H1 (cell line): ENCODE measurements around the gene ARHGEF25. TPM values are rescaled to one million over a fixed set of nuclear protein-coding genes. Genes with fewer than 3 reads are reported as not detected.

Experiments
- CTCF ChIA-PET: fragments of 300-600 bp; sonication (Branson Sonifier 250); formaldehyde crosslinking; loops from one replicate; lab custom pipeline; 2021; ENCODE audit not compliant: partially characterized antibody; lab: Charles Lee
- POLR2A ChIA-PET: fragments of 300-600 bp; sonication (Branson Sonifier 250); formaldehyde crosslinking; loops from one replicate; lab custom pipeline; 2021; ENCODE audit warnings: inconsistent platforms; ENCODE audit not compliant: partially characterized antibody; lab: Charles Lee
- DNase-seq, 2 experiments: peaks; one replicate each; pipeline versions ENCODE4 v3.0.0 to v3.0.0-alpha.2; 2010 to 2022; ENCODE audit warnings: low spot score in 2 of 2, low read depth in 1 of 2, mixed read lengths in 1 of 2
- FAIRE-seq: peaks from 2 replicates; lab custom pipeline; 2011; peaks lifted over from hg19 to GRCh38; lab: Jason Lieb, UNC
- H2AFZ ChIP-seq: 2 replicates; pipeline ENCODE4 v1.8.1; 2012; ENCODE audit warnings: low read length, inconsistent platforms
- H2AK5ac ChIP-seq: 2 replicates; pipeline ENCODE4 v1.6.1; 2013; ENCODE audit warnings: low read depth, low read length
- H2BK120ac ChIP-seq: replicated peaks from 2 replicates; pipeline ENCODE3; 2013; ENCODE audit warnings: low read depth, low read length, inconsistent platforms
- H2BK12ac ChIP-seq: 2 replicates; pipeline ENCODE4 v1.6.1; 2013; ENCODE audit warnings: low read depth, low read length
- H2BK15ac ChIP-seq: 2 replicates; pipeline ENCODE4 v1.6.1; 2013; ENCODE audit warnings: low read length
- H2BK20ac ChIP-seq: 2 replicates; pipeline ENCODE4 v1.6.1; 2013; ENCODE audit warnings: low read length
- H2BK5ac ChIP-seq: 2 replicates; pipeline ENCODE4 v1.6.1; 2013; ENCODE audit warnings: low read depth, low read length
- H3K14ac ChIP-seq: 2 replicates; pipeline ENCODE4 v1.6.1; 2013; ENCODE audit warnings: inconsistent platforms; ENCODE audit not compliant: insufficient read length
- H3K18ac ChIP-seq: 2 replicates; pipeline ENCODE4 v1.6.1; 2013; ENCODE audit warnings: low read length; ENCODE audit errors: extremely low read depth
- H3K23ac ChIP-seq: 2 replicates; pipeline ENCODE4 v1.6.1; 2013; ENCODE audit warnings: inconsistent platforms; ENCODE audit not compliant: insufficient read length
- H3K23me2 ChIP-seq: 2 replicates; pipeline ENCODE4 v1.6.1; 2013; ENCODE audit warnings: low read depth, low read length
- H3K27ac ChIP-seq: 2 replicates; pipeline ENCODE4 v1.6.1; 2011; ENCODE audit warnings: low read depth, low read length, inconsistent platforms
- H3K27me3 ChIP-seq, 4 experiments: replicated peaks in 1 of 4; 1 replicate in 1 of 4; 2 replicates in 3 of 4; pipeline versions ENCODE4 v1.6.1 to v1.8.1; 2011 to 2013; ENCODE audit warnings: low read length in 3 of 4, mild to moderate bottlenecking in 3 of 4, inconsistent platforms in 2 of 4, mixed read lengths in 2 of 4, moderate library complexity in 1 of 4; ENCODE audit not compliant: control insufficient read depth in 3 of 4, insufficient read depth in 3 of 4; ENCODE audit errors: extremely low read depth in 1 of 4
- H3K36me3 ChIP-seq, 4 experiments: 2 replicates each; pipeline versions ENCODE4 v1.6.1 to v1.8.1; 2011 to 2013; ENCODE audit warnings: mild to moderate bottlenecking in 4 of 4, low read length in 3 of 4, moderate library complexity in 2 of 4, control low read depth in 1 of 4, inconsistent platforms in 1 of 4; ENCODE audit not compliant: insufficient read depth in 4 of 4, control insufficient read depth in 2 of 4
- H3K4ac ChIP-seq: replicated peaks from 2 replicates; pipeline ENCODE3; 2013; ENCODE audit warnings: low read length, low read depth, mixed read lengths, inconsistent platforms; ENCODE audit not compliant: insufficient read length
- H3K4me1 ChIP-seq, 4 experiments: replicated peaks in 1 of 4; 1 replicate in 1 of 4; 2 replicates in 3 of 4; pipeline versions ENCODE4 v1.6.1 to v1.8.1; 2011 to 2013; ENCODE audit warnings: low read length in 3 of 4, inconsistent platforms in 2 of 4, mixed read lengths in 1 of 4; ENCODE audit not compliant: insufficient read depth in 4 of 4, control insufficient read depth in 3 of 4
- H3K4me2 ChIP-seq, 2 experiments: 2 replicates each; pipeline versions ENCODE4 v1.6.1 to v1.8.1; 2011 to 2013; ENCODE audit warnings: low read depth in 2 of 2, low read length in 2 of 2, control low read depth in 1 of 2, inconsistent platforms in 1 of 2, mild to moderate bottlenecking in 1 of 2; ENCODE audit not compliant: insufficient read depth in 1 of 2
- H3K4me3 ChIP-seq, 4 experiments: fragments of 200-600, 300-600 bp in 1 of 4; sonication (generic), shearing (Covaris generic), sonication (Bioruptor Twin) in 1 of 4; 2 replicates each; pipeline versions ENCODE4 v1.5.1 to v1.8.1; 2011 to 2016; ENCODE audit warnings: low read length in 4 of 4, low read depth in 3 of 4, control low read depth in 2 of 4, inconsistent platforms in 2 of 4, mild to moderate bottlenecking in 2 of 4, mixed read lengths in 1 of 4, moderate library complexity in 1 of 4; ENCODE audit not compliant: insufficient read depth in 2 of 4; ENCODE audit errors: extremely low read depth in 1 of 4
- H3K56ac ChIP-seq: replicated peaks from 2 replicates; pipeline ENCODE3; 2013; ENCODE audit warnings: low read depth, mild to moderate bottlenecking, mixed read lengths, low read length, inconsistent platforms; ENCODE audit not compliant: insufficient read length
- H3K79me1 ChIP-seq: 2 replicates; pipeline ENCODE4 v1.6.1; 2013; ENCODE audit warnings: low read depth, low read length, control low read depth
- H3K79me2 ChIP-seq, 2 experiments: 2 replicates each; pipeline versions ENCODE4 v1.6.1 to v1.8.1; 2012 to 2013; ENCODE audit warnings: low read length in 2 of 2, mild to moderate bottlenecking in 2 of 2, inconsistent platforms in 1 of 2; ENCODE audit not compliant: insufficient read depth in 2 of 2, control insufficient read depth in 1 of 2
- H3K9ac ChIP-seq, 4 experiments: replicated peaks in 1 of 4; 1 replicate in 1 of 4; 2 replicates in 3 of 4; pipeline versions ENCODE4 v1.6.1 to v1.8.1; 2011 to 2013; ENCODE audit warnings: low read depth in 3 of 4, low read length in 3 of 4, control low read depth in 2 of 4, mild to moderate bottlenecking in 2 of 4, moderate library complexity in 2 of 4, inconsistent platforms in 1 of 4; ENCODE audit errors: extremely low read depth in 1 of 4
- H3K9me3 ChIP-seq, 2 experiments: 2 replicates each; pipeline versions ENCODE4 v1.6.1 to v1.8.1; 2012 to 2013; ENCODE audit warnings: mild to moderate bottlenecking in 2 of 2, moderate library complexity in 2 of 2, control low read depth in 1 of 2, inconsistent platforms in 1 of 2, low read depth in 1 of 2, low read length in 1 of 2, mixed read lengths in 1 of 2; ENCODE audit not compliant: insufficient read depth in 2 of 2
- H4K20me1 ChIP-seq, 2 experiments: replicated peaks in 1 of 2; 2 replicates each; pipeline versions ENCODE3 to v1.8.1; 2011 to 2013; ENCODE audit warnings: inconsistent platforms in 2 of 2, low read length in 2 of 2, mild to moderate bottlenecking in 1 of 2; ENCODE audit not compliant: insufficient read depth in 2 of 2, control insufficient read depth in 1 of 2
- H4K5ac ChIP-seq: 2 replicates; pipeline ENCODE4 v1.6.1; 2013; ENCODE audit warnings: low read length, low read depth, mixed read lengths, inconsistent platforms; ENCODE audit not compliant: insufficient read length
- H4K8ac ChIP-seq: 2 replicates; pipeline ENCODE4 v1.8.0; 2013; ENCODE audit warnings: mild to moderate bottlenecking, moderate library complexity, low read length, inconsistent platforms; ENCODE audit not compliant: insufficient read depth; ENCODE audit errors: extremely low read depth
- H4K91ac ChIP-seq: replicated peaks from 2 replicates; pipeline ENCODE3; 2013; ENCODE audit warnings: low read length, mixed read lengths, inconsistent platforms; ENCODE audit not compliant: insufficient read length
- CBX8 ChIP-seq: fragments of 300-800, 300-1000 bp; sonication (generic); IDR thresholded peaks from 2 replicates; pipeline ENCODE4 v1.7.1; 2016; ENCODE audit warnings: low read depth, low read length, borderline replicate concordance
- POLR2AphosphoS5 ChIP-seq: IDR thresholded peaks from 2 replicates; pipeline ENCODE4 v1.6.1; 2011; ENCODE audit warnings: low read depth, low read length
- SIRT6 ChIP-seq: IDR thresholded peaks from one replicate; pipeline ENCODE4 v1.7.1; 2012; ENCODE audit warnings: low read length, inconsistent platforms
- WGBS, 2 experiments: shearing (Covaris generic) in 1 of 2; methylation state at CpG; one replicate each; pipeline versions ENCODE4 v1.1.6 to v1.1.7; 2013 to 2015; ENCODE audit warnings: low lambda C conversion rate in 2 of 2, mixed read lengths in 2 of 2, inconsistent platforms in 1 of 2, low coverage in 1 of 2, missing lambda C conversion rate in 1 of 2; ENCODE audit not compliant: insufficient replicate concordance in 2 of 2, insufficient coverage in 1 of 2, insufficient read length in 1 of 2; ENCODE audit errors: extremely low coverage in 1 of 2, missing lambda C conversion rate in 1 of 2; 5-methylcytosine and 5-hydroxymethylcytosine counted together
- polyA plus RNA-seq, 7 experiments: library from polyadenylated mRNA; depleted of rRNA in 3 of 7; stranded (reverse) in 5 of 7; unstranded in 2 of 7; fragments of >200 nt in 5 of 7; fragments of 200-250 nt in 2 of 7; gene quantifications; 1 replicate in 5 of 7; 2 replicates in 1 of 7; 4 replicates in 1 of 7; pipeline versions ENCODE4 v1.2.1 to v1.2.3, GENCODE V29; 2011 to 2013; ENCODE audit warnings: missing spikeins in 2 of 7, mixed read lengths in 2 of 7
- total RNA-seq: library from RNA; stranded (reverse); fragmentation: NEBNext Ultra II Directional; extraction: Animal tissue kit (Norgen Biotek cat#: 25700); gene quantifications from 2 replicates; pipeline ENCODE4 v1.2.1, GENCODE V29; 2021

The ARHGEF25 gene
- total and polyA plus RNA-seq, 2 of the 8 experiments (the other 6 are each of a cell fraction or from before 2014, with no cell fraction given): 5.9 to 8.8 TPM

DNA sequence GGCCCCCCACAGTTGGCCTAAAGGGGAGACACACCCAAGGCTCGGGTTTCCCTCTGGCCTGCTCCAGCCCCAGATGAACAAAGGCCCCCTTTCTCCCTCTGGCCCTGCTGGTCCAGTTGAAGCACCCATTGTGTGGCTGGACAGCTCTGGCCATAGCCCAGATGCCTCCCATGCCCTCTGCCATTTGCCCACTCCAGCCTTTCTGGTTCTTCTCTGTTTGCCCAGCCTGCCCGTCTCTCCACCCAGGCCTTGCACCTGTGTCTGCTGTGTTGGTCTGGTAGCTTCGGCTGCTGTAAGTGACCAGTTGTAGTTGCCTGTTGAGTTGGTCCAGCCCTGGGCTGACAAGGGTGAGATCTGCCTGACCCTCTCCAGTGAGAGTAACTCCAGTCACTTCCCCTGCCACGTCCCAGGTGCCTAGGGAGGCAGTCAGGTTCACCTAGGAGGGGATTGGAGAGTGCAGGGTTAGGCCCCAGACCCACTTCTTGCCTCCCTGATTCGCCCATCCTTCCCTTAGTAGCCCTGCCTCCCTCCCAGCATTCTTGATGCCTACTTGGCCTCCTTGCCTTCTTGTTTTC lies 18.7 kb downstream of the ARHGEF25 start:
- Histone ChIP-seq H2BK20ac (no peak overlapping the region), H2BK120ac (no peak overlapping the region), H4K91ac (no peak overlapping the region), H2AK5ac (no peak overlapping the region), H2BK5ac (no peak overlapping the region), H4K5ac (no peak overlapping the region), H3K4me3 (no peak overlapping the region), H3K79me1 (no peaks in the 10 kb centered on the region), H3K23me2 (peaks cover 7% of the 10 kb centered on the region; the same call in 1 of the 2 replicates), H3K27me3 (peaks cover 78 to 97% (median 91%) of the 10 kb centered on the region in 4 experiments), H3K4ac (no peak overlapping the region), H3K9ac (no peak overlapping the region), H2BK12ac (no peak overlapping the region), H3K18ac (no peak overlapping the region), H4K20me1 (peaks cover 2 to 14% of the 10 kb centered on the region in 2 experiments), H4K8ac (no peak overlapping the region), H2AFZ (no peak overlapping the region), H3K27ac (no peak overlapping the region), H3K4me2 (no peak overlapping the region), H3K79me2 (no peaks in the 10 kb centered on the region), H3K36me3 (no peaks in the 10 kb centered on the region; a peak in 1 of 8 replicates), H3K9me3 (no peaks in the 10 kb centered on the region), H3K56ac (no peak overlapping the region), H2BK15ac (no peak overlapping the region), H3K4me1 (peaks cover 0 to 20% (median 16%) of the 10 kb centered on the region in 4 experiments; a peak in 6 of 7 replicates), H3K14ac (no peak overlapping the region), H3K23ac (no peak overlapping the region)
- WGBS, 2 experiments: 59% methylated on average over 5 of the region's 5 CpGs; no CpG with 5 or more reads in 1 of the 2 experiments
- ChIA-PET CTCF (interaction anchor here (1.0 to 9.9 kb wide), 11 partner anchors 9 to 106 kb away, joined by 3 to 88 read pairs (median 6); partner anchors contain the start of genes ARHGEF25 and OS9), POLR2A (interaction anchor here (0.7 to 2.1 kb wide), 6 partner anchors 10 to 133 kb away, joined by 3 to 11 read pairs (median 4); partner anchors contain the start of gene ARHGEF25)
- no peak for TF ChIP-seq SIRT6
- TF ChIP-seq POLR2AphosphoS5: no peak
- no peak for TF ChIP-seq CBX8
- FAIRE-seq: no peak
- DNase-seq: no peak
